B cell (primary cell): ENCODE results near the gene NRN1. TPM values are rescaled to one million over a fixed set of nuclear protein-coding genes. Genes with fewer than 3 reads are reported as not detected.

Source experiments
- ATAC-seq: fragments of 200-7000 bp; cut with Tn5 transposase; one replicate; pipeline ENCODE4 v1.10.0; 2021; ENCODE audit warnings: low read depth, mild to moderate bottlenecking, moderate number of reproducible peaks, moderate library complexity
- CTCF ChIA-PET: fragments of 350-600 bp; sonication (Branson Sonifier 250); formaldehyde crosslinking; loops from one replicate; lab custom pipeline; 2021; ENCODE audit warnings: antibody characterized with exemption, inconsistent platforms; lab: Charles Lee
- POLR2A ChIA-PET: fragments of 350-600 bp; sonication (Branson Sonifier 250); formaldehyde crosslinking; loops from one replicate; lab custom pipeline; 2021; ENCODE audit warnings: antibody characterized with exemption; lab: Charles Lee
- DNase-seq: peaks from one replicate; pipeline ENCODE4 v3.0.0; 2013
- H2AFZ ChIP-seq: 2 replicates; pipeline ENCODE4 v1.6.1; 2012; ENCODE audit warnings: mild to moderate bottlenecking, low read depth, low read length; ENCODE audit not compliant: insufficient read depth, poor library complexity, severe bottlenecking
- H3K27ac ChIP-seq, 2 donors: 1 replicate in 1 of 2; 2 replicates in 1 of 2; pipeline ENCODE4 v1.5.1; 2012 to 2013; ENCODE audit warnings: low read length in 2 of 2, mild to moderate bottlenecking in 2 of 2, moderate library complexity in 1 of 2
- H3K27me3 ChIP-seq, 4 experiments: fragments of 200-600 bp in 1 of 4; sonication (generic) in 1 of 4; replicated peaks in 1 of 4; 1 replicate in 2 of 4; 2 replicates in 2 of 4; pipeline versions ENCODE4 v1.6.1 to v1.7.0; 2013 to 2016; ENCODE audit warnings: low read length in 3 of 4, mild to moderate bottlenecking in 2 of 4, mixed read lengths in 1 of 4, moderate library complexity in 1 of 4; ENCODE audit not compliant: insufficient read depth in 4 of 4, control insufficient read depth in 3 of 4; ENCODE audit errors: control extremely low read depth in 1 of 4
- H3K36me3 ChIP-seq, 2 experiments: replicated peaks in 1 of 2; 1 replicate in 1 of 2; 2 replicates in 1 of 2; pipeline versions ENCODE4 v1.6.1 to v1.7.1; 2013; ENCODE audit warnings: low read length in 1 of 2; ENCODE audit not compliant: insufficient read depth in 2 of 2, control insufficient read depth in 1 of 2; ENCODE audit errors: control extremely low read depth in 1 of 2, extremely low read depth in 1 of 2
- H3K4me1 ChIP-seq, 2 donors: fragments of 200-600 bp in 1 of 2; sonication (generic) in 1 of 2; 1 replicate in 1 of 2; 2 replicates in 1 of 2; pipeline versions ENCODE4 v1.5.1 to v1.6.1; 2013 to 2017; ENCODE audit warnings: low read length in 2 of 2; ENCODE audit not compliant: control insufficient read depth in 2 of 2, insufficient read depth in 2 of 2
- H3K4me2 ChIP-seq: replicated peaks from 2 replicates; pipeline ENCODE3; 2012; ENCODE audit warnings: mild to moderate bottlenecking, low read depth, low read length; ENCODE audit not compliant: poor library complexity, severe bottlenecking
- H3K4me3 ChIP-seq, 5 experiments: fragments of 200-600 bp in 1 of 5; sonication (generic) in 1 of 5; 1 replicate in 3 of 5; 2 replicates in 2 of 5; pipeline versions ENCODE4 v1.5.1 to v1.7.0; 2011 to 2016; ENCODE audit warnings: low read length in 4 of 5, mild to moderate bottlenecking in 4 of 5, low read depth in 2 of 5, control low read depth in 1 of 5, moderate library complexity in 1 of 5; ENCODE audit not compliant: insufficient read depth in 1 of 5; ENCODE audit errors: control extremely low read depth in 1 of 5, extremely low read depth in 1 of 5
- H3K79me2 ChIP-seq: fragments of 200-600 bp; sonication (generic); one replicate; pipeline ENCODE4 v1.6.0; 2016; ENCODE audit warnings: low read length; ENCODE audit not compliant: control insufficient read depth, insufficient read depth
- H3K9ac ChIP-seq: fragments of 200-600 bp; sonication (generic); 2 replicates; pipeline ENCODE4 v1.6.1; 2017; ENCODE audit warnings: mild to moderate bottlenecking, low read length, moderate library complexity
- H3K9me3 ChIP-seq, 3 donors: one replicate each; pipeline versions ENCODE4 v1.6.1 to v1.7.1; 2013; ENCODE audit warnings: low read length in 2 of 3; ENCODE audit not compliant: control insufficient read depth in 2 of 3, insufficient read depth in 1 of 3; ENCODE audit errors: control extremely low read depth in 1 of 3
- H4K20me1 ChIP-seq: 2 replicates; pipeline ENCODE4 v1.6.0; 2012; ENCODE audit warnings: mild to moderate bottlenecking, low read length; ENCODE audit not compliant: insufficient read depth, control insufficient read depth, poor library complexity, severe bottlenecking
- H3K27ac Mint-ChIP-seq: one replicate; pipeline ENCODE4 v1.8.0; 2021; ENCODE audit warnings: mixed read lengths
- H3K27me3 Mint-ChIP-seq: one replicate; pipeline ENCODE4 v1.8.0; 2021; ENCODE audit warnings: mixed read lengths
- H3K4me1 Mint-ChIP-seq: one replicate; pipeline ENCODE4 v1.8.0; 2021; ENCODE audit warnings: mixed read lengths
- H3K4me3 Mint-ChIP-seq: one replicate; pipeline ENCODE4 v1.8.0; 2021; ENCODE audit warnings: mixed read lengths
- H3K9me3 Mint-ChIP-seq: one replicate; pipeline ENCODE4 v1.8.0; 2022; ENCODE audit warnings: mixed read lengths; ENCODE audit not compliant: insufficient read depth
- EZH2 ChIP-seq: IDR thresholded peaks from 2 replicates; pipeline ENCODE4 v1.6.1; 2012; ENCODE audit warnings: borderline replicate concordance, low read depth, mild to moderate bottlenecking, moderate library complexity, low read length; ENCODE audit not compliant: insufficient read depth, poor library complexity, severe bottlenecking
- WGBS: methylation state at CpG from one replicate; pipeline ENCODE4 v1.1.5; 2013; ENCODE audit warnings: missing lambda C conversion rate; ENCODE audit not compliant: insufficient coverage; 5-methylcytosine and 5-hydroxymethylcytosine counted together
- intact Hi-C: fragments of 100-400 bp; cut with micrococcal nuclease; formaldehyde crosslinking; loops from one replicate; pipeline ENCODE4 v1.10.0; 2022
- polyA plus RNA-seq: library from polyadenylated mRNA; depleted of rRNA; stranded (reverse); fragments of >200 nt; gene quantifications from 2 replicates; pipeline ENCODE4 v1.2.3, GENCODE V29; 2012
- total RNA-seq, 2 donors: library from RNA; stranded (reverse); fragments of 120-200 nt in 1 of 2; gene quantifications; 1 replicate in 1 of 2; 2 replicates in 1 of 2; pipeline versions ENCODE4 v1.2.3 to v1.2.4, GENCODE V29; 2013 to 2022
- TF ChIP-seq, protein P1 (sequence below): fragments of 200-600 bp; IDR thresholded peaks from one replicate; pipeline ENCODE4 v1.8.0; 2022; ENCODE audit warnings: antibody characterized with exemption, mild to moderate bottlenecking

The NRN1 gene
- total and polyA plus RNA-seq, 2 donors (not counting 1 experiment from before 2014, with no cell fraction given), result 0.51 TPM; not detected in 1

DNA sequence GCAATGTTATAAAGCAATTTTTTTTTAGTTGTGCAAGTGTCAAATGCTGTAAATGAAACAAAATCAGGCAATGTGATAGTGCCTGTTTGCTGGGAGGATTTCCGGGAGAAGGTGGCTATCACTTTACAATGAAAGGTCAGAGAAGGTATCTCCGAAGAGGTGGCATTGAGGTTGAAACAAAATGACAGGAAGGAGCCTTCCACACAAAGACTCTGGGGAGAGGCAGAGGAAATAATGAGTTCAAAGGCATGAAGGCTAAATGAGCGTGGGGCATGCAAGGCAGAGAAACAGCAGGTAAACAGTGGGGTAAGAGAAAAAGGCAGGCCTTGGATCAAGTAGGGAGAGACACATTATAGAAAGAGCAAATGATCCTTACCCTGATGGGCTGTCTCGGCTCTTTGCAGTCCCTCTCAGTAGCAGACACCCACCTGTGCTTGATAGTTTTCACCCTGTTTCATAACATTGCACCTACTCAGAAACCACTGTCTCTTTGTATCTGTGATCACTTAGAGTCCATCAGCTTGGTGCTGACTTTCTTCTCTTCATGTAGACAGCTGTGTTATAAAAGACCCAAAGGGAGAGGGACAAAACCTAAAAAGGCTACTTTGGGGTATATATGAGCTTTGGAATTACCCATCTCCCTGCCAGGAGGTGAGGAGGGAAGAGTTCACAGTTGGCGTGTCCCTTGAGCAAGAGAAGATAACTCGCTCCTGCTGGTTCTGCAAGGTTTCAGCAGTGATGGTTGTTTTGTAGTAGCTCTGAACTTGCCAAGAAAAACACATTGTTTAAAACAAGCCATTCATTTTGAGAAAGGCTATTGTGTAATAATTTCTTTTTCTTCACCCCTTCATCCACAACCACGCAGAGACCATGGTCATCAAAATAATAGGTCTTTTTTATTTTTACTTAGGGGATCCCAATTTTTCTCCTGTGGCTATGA lies 22.3 kb downstream of the NRN1 start:
- Histone ChIP-seq H3K4me3 (no peak overlapping the region), H3K27ac (no peak overlapping the region), H3K9me3 (peaks cover 0 to 2% (median 0%) of the 10 kb centered on the region in 3 donors), H3K36me3 (no peaks in the 10 kb centered on the region), H3K4me2 (no peak overlapping the region), H3K9ac (no peak overlapping the region), H2AFZ (no peak overlapping the region), H3K27me3 (peaks cover 0 to 22% (median 12%) of the 10 kb centered on the region in 4 experiments), H3K4me1 (no peaks in the 10 kb centered on the region), H3K79me2 (no peaks in the 10 kb centered on the region), H4K20me1 (no peaks in the 10 kb centered on the region)
- ChIA-PET POLR2A (no interaction called here), CTCF (interaction anchor here (1.6 kb wide), 1 partner anchor 513 kb away, joined by 3 read pairs; no protein-coding TSS in a partner anchor)
- Mint-ChIP-seq H3K4me1 (no peaks in the 10 kb centered on the region), H3K27ac (no peak overlapping the region), H3K9me3 (no peaks in the 10 kb centered on the region), H3K4me3 (no peak overlapping the region), H3K27me3 (peaks cover 46% of the 10 kb centered on the region)
- no peak for TF ChIP-seq EZH2
- TF ChIP-seq, protein P1, sequence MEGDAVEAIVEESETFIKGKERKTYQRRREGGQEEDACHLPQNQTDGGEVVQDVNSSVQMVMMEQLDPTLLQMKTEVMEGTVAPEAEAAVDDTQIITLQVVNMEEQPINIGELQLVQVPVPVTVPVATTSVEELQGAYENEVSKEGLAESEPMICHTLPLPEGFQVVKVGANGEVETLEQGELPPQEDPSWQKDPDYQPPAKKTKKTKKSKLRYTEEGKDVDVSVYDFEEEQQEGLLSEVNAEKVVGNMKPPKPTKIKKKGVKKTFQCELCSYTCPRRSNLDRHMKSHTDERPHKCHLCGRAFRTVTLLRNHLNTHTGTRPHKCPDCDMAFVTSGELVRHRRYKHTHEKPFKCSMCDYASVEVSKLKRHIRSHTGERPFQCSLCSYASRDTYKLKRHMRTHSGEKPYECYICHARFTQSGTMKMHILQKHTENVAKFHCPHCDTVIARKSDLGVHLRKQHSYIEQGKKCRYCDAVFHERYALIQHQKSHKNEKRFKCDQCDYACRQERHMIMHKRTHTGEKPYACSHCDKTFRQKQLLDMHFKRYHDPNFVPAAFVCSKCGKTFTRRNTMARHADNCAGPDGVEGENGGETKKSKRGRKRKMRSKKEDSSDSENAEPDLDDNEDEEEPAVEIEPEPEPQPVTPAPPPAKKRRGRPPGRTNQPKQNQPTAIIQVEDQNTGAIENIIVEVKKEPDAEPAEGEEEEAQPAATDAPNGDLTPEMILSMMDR, result no peak
- ATAC-seq (no peak), DNase-seq (no peak)
- 58% methylated on average over 2 of the region's 7 CpGs for WGBS
- intact Hi-C loops, result no loop called here
